SK-N-SH (cell line): ENCODE data around the gene CENPN.

Source experiments
- CTCF ChIP-seq: fragments of 200-600 bp; sonication (generic); IDR thresholded peaks from 2 replicates; pipeline ENCODE4 v1.6.1; 2017; ENCODE audit warnings: antibody characterized with exemption, mild to moderate bottlenecking, moderate library complexity
- NRF1 ChIP-seq: IDR thresholded peaks from 2 replicates; pipeline ENCODE4 v1.6.1; 2012; ENCODE audit warnings: low read depth, mild to moderate bottlenecking, low read length

- TF ChIP-seq CTCF (no peak), NRF1 (no peak)
These were observed 53.7 kb downstream of the CENPN start for GRCh38 chr16:81060576-81061306.
